Naive B cell (primary cell): ENCODE measurements around the gene MATK. TPM values are rescaled to one million over a fixed set of nuclear protein-coding genes. Genes with fewer than 3 reads are reported as not detected.

ENCODE experiments used
- ATAC-seq, 2 donors: fragments of 150-1000 bp; cut with Tn5 transposase; 2 replicates each; pipeline ENCODE4 v1.10.0; 2021; ENCODE audit warnings: low read depth in 2 of 2, mild to moderate bottlenecking in 2 of 2, moderate library complexity in 2 of 2
- DNase-seq: peaks from one replicate; pipeline ENCODE4 v3.0.0; 2022
- H3K27ac Mint-ChIP-seq, 6 donors: one replicate each; pipeline ENCODE4 v1.8.0; 2020 to 2022; ENCODE audit warnings: mild to moderate bottlenecking in 6 of 6, mixed read lengths in 6 of 6, moderate library complexity in 5 of 6, inconsistent platforms in 2 of 6
- H3K27me3 Mint-ChIP-seq, 3 donors: one replicate each; pipeline ENCODE4 v1.8.0; 2021 to 2022; ENCODE audit warnings: mixed read lengths in 3 of 3, mild to moderate bottlenecking in 1 of 3
- H3K36me3 Mint-ChIP-seq, 2 donors: one replicate each; pipeline ENCODE4 v1.8.0; 2020 to 2022; ENCODE audit warnings: mixed read lengths in 2 of 2, inconsistent platforms in 1 of 2, mild to moderate bottlenecking in 1 of 2
- H3K4me1 Mint-ChIP-seq, 3 donors: one replicate each; pipeline ENCODE4 v1.8.0; 2020 to 2022; ENCODE audit warnings: mixed read lengths in 3 of 3, inconsistent platforms in 1 of 3, mild to moderate bottlenecking in 1 of 3, moderate library complexity in 1 of 3
- H3K4me3 Mint-ChIP-seq, 8 donors: one replicate each; pipeline ENCODE4 v1.8.0; 2020 to 2022; ENCODE audit warnings: mild to moderate bottlenecking in 8 of 8, mixed read lengths in 8 of 8, moderate library complexity in 8 of 8, inconsistent platforms in 2 of 8
- H3K9me3 Mint-ChIP-seq, 7 donors: one replicate each; pipeline ENCODE4 v1.8.0; 2020 to 2022; ENCODE audit warnings: mixed read lengths in 7 of 7, mild to moderate bottlenecking in 5 of 7, inconsistent platforms in 2 of 7, moderate library complexity in 1 of 7
- polyA plus RNA-seq, 6 donors: library from polyadenylated mRNA; unstranded; fragments of 300-500 nt; fragmentation: Illumina TruSeq; gene quantifications; one replicate each; pipeline ENCODE4 v1.2.3, GENCODE V29; 2021; ENCODE audit warnings: low read depth in 6 of 6

Gene MATK
- 1 to 10 TPM; 3.2 to 6.7 (median 5.6) TPM for polyA plus RNA-seq

- DNase-seq (peak; percentile 53), ATAC-seq (peak; percentile 66 to 69)
- Mint-ChIP-seq H3K36me3 (peaks cover 12 to 17% of the 10 kb centered on the region in 2 donors), H3K27me3 (peaks cover 0 to 4% (median 0%) of the 10 kb centered on the region in 3 donors), H3K4me3 (peak within 1 kb of the TSS; percentile 68 to 90 (median 82)), H3K27ac (peak within 1 kb of the TSS in 1 of 6 donors; percentile 65), H3K4me1 (peaks cover 12 to 20% (median 14%) of the 10 kb centered on the region in 3 donors), H3K9me3 (peaks cover 7 to 19% (median 16%) of the 10 kb centered on the region in 7 donors)
Measured at GRCh38 chr19:3785938-3786824, at the start of gene MATK. MATK (minus strand) TSS chr19:3786381; CDS start chr19:3785135, 1,246 bp downstream.

GRCh38 chr19:3835055-3835435 is 48.9 kb upstream of the MATK start:
- Mint-ChIP-seq H3K36me3 (no peaks in the 10 kb centered on the region), H3K9me3 (peaks cover 0 to 1% (median 0%) of the 10 kb centered on the region in 7 donors), H3K4me3 (no peak overlapping the region), H3K4me1 (no peaks in the 10 kb centered on the region), H3K27me3 (peaks cover 0 to 7% (median 5%) of the 10 kb centered on the region in 3 donors), H3K27ac (peak overlapping the region in 1 of 6 donors; percentile 21)
- DNase-seq, result no peak
- ATAC-seq, result no peak

- DNase-seq (no peak), ATAC-seq (no peak)
- no peaks in the 10 kb centered on the region for H3K4me1 Mint-ChIP-seq
- H3K4me3 Mint-ChIP-seq, result no peak overlapping the region
- H3K27ac Mint-ChIP-seq, result peak overlapping the region in 1 of 6 donors; percentile 21
- H3K9me3 Mint-ChIP-seq, result peaks cover 0 to 1% (median 0%) of the 10 kb centered on the region in 7 donors
- H3K36me3 Mint-ChIP-seq, result no peaks in the 10 kb centered on the region
- H3K27me3 Mint-ChIP-seq, result peaks cover 0 to 9% (median 5%) of the 10 kb centered on the region in 3 donors
Measured at GRCh38 chr19:3834349-3835054, 48.3 kb upstream of the MATK start.

- Mint-ChIP-seq H3K27me3 (peaks cover 0 to 16% (median 5%) of the 10 kb centered on the region in 3 donors), H3K36me3 (no peaks in the 10 kb centered on the region), H3K27ac (no peak overlapping the region), H3K4me3 (no peak overlapping the region), H3K4me1 (no peaks in the 10 kb centered on the region), H3K9me3 (peaks cover 0 to 1% (median 0%) of the 10 kb centered on the region in 7 donors)
- no peak for ATAC-seq
- DNase-seq, result no peak
Measured at GRCh38 chr19:3833578-3834348, 47.6 kb upstream of the MATK start.

- Mint-ChIP-seq H3K27ac (no peak overlapping the region), H3K9me3 (no peaks in the 10 kb centered on the region), H3K36me3 (no peaks in the 10 kb centered on the region), H3K4me3 (no peak overlapping the region), H3K27me3 (peaks cover 0 to 16% (median 5%) of the 10 kb centered on the region in 3 donors), H3K4me1 (no peaks in the 10 kb centered on the region)
- DNase-seq (no peak), ATAC-seq (no peak)
Measured at GRCh38 chr19:3832001-3832400, 45.8 kb upstream of the MATK start.

- no peak for DNase-seq
- H3K27me3 Mint-ChIP-seq, result peaks cover 0 to 16% (median 5%) of the 10 kb centered on the region in 3 donors
- H3K9me3 Mint-ChIP-seq, result no peaks in the 10 kb centered on the region
- no peak for ATAC-seq
- H3K27ac Mint-ChIP-seq, result no peak overlapping the region
- H3K36me3 Mint-ChIP-seq, result no peaks in the 10 kb centered on the region
- no peaks in the 10 kb centered on the region for H3K4me1 Mint-ChIP-seq
- peak overlapping the region in 1 of 8 donors; percentile 15 for H3K4me3 Mint-ChIP-seq
Measured at GRCh38 chr19:3831601-3832000, 45.4 kb upstream of the MATK start.

GRCh38 chr19:3830621-3831589 is 44.7 kb upstream of the MATK start:
- ATAC-seq (no peak), DNase-seq (no peak)
- Mint-ChIP-seq H3K27ac (peak overlapping the region in 1 of 6 donors; percentile 44), H3K36me3 (no peaks in the 10 kb centered on the region), H3K4me3 (no peak overlapping the region), H3K4me1 (no peaks in the 10 kb centered on the region), H3K9me3 (no peaks in the 10 kb centered on the region), H3K27me3 (peaks cover 0 to 22% (median 5%) of the 10 kb centered on the region in 3 donors)

GRCh38 chr19:3827306-3827705 is 41.1 kb upstream of the MATK start:
- no peaks in the 10 kb centered on the region for H3K4me1 Mint-ChIP-seq
- peaks cover 0 to 29% (median 5%) of the 10 kb centered on the region in 3 donors for H3K27me3 Mint-ChIP-seq
- no peak overlapping the region for H3K27ac Mint-ChIP-seq
- ATAC-seq (no peak), DNase-seq (no peak)
- H3K9me3 Mint-ChIP-seq, result no peaks in the 10 kb centered on the region
- H3K4me3 Mint-ChIP-seq, result no peak overlapping the region
- no peaks in the 10 kb centered on the region for H3K36me3 Mint-ChIP-seq

GRCh38 chr19:3826163-3826562 is 40.0 kb upstream of the MATK start:
- Mint-ChIP-seq H3K9me3 (no peaks in the 10 kb centered on the region), H3K27ac (no peak overlapping the region), H3K4me3 (peak overlapping the region in 1 of 8 donors; percentile 9)

GRCh38 chr19:3825286-3825956 is 39.2 kb upstream of the MATK start:
- no peak for DNase-seq
- Mint-ChIP-seq H3K36me3 (no peaks in the 10 kb centered on the region), H3K4me1 (peaks cover 6 to 8% (median 8%) of the 10 kb centered on the region in 3 donors), H3K27me3 (peaks cover 0 to 22% (median 0%) of the 10 kb centered on the region in 3 donors), H3K4me3 (no peak overlapping the region), H3K9me3 (no peaks in the 10 kb centered on the region), H3K27ac (no peak overlapping the region)
- ATAC-seq, result no peak

More at GRCh38 chr19:3826163-3826562, 40.0 kb upstream of the MATK start:
- DNase-seq (no peak), ATAC-seq (no peak)
- H3K36me3 Mint-ChIP-seq, result no peaks in the 10 kb centered on the region
- peaks cover 0 to 29% (median 5%) of the 10 kb centered on the region in 3 donors for H3K27me3 Mint-ChIP-seq
- H3K4me1 Mint-ChIP-seq, result peaks cover 6 to 8% (median 7%) of the 10 kb centered on the region in 3 donors

GRCh38 chr19:3823350-3823713 is 37.2 kb upstream of the MATK start:
- H3K4me1 Mint-ChIP-seq, result peaks cover 6 to 22% (median 11%) of the 10 kb centered on the region in 3 donors
- DNase-seq (no peak), ATAC-seq (no peak)
- no peak overlapping the region for H3K4me3 Mint-ChIP-seq
- H3K27ac Mint-ChIP-seq, result no peak overlapping the region
- H3K36me3 Mint-ChIP-seq, result no peaks in the 10 kb centered on the region
- no peaks in the 10 kb centered on the region for H3K9me3 Mint-ChIP-seq
- peaks cover 0 to 13% (median 0%) of the 10 kb centered on the region in 3 donors for H3K27me3 Mint-ChIP-seq
